GM19043 (cell line): ENCODE data around the gene SH2D3A.

Source experiments
- ATAC-seq: cut with Tn5 transposase; IDR thresholded peaks from one replicate; pipeline ENCODE4 v1.9.1; 2021; ENCODE audit warnings: low read depth; ENCODE audit not compliant: unreplicated experiment

SH2D3A gene

DNA sequence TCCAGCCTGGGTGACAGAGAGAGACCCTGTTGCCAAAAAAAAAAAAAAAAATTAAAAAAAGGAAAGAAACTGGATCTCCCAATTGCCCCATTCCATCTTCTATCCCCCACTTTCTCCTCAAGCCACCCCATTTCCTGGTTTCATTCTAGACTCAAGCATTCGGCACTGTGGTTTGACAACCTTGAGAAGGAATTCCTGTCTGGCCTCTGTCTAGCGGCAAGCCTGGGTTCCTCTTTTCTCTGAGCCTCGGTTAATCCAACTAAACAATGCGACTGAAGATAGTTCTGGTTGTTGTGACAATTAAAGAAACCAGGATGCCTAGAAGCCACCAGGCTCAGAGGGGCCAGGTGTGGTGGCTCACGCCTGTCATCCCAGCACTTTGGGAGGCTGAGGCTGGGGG is 43.5 kb downstream of the SH2D3A start:
- no peak for ATAC-seq

GRCh38 chr19:6723108-6723618 is 44.1 kb downstream of the SH2D3A start:
- no peak for ATAC-seq

GRCh38 chr19:6721773-6722172 is 45.5 kb downstream of the SH2D3A start:
- ATAC-seq: no peak

DNA sequence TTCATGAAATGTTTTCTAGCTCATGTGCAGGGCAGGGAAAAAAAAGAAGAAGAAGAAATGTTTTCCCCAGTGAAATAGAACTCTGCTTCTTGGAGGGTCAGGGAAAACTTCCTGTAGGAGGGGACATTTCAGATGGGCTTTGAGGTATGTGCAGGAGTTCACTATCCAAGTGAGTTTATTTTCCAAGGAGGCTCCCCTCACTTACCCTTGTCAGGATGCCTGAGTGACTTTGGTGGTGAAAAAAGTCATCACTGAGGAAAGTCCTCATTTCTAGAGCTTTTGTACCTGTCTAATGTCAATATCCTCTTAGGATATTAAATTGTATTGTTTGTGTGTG is 46.1 kb downstream of the SH2D3A start:
- no peak for ATAC-seq

DNA sequence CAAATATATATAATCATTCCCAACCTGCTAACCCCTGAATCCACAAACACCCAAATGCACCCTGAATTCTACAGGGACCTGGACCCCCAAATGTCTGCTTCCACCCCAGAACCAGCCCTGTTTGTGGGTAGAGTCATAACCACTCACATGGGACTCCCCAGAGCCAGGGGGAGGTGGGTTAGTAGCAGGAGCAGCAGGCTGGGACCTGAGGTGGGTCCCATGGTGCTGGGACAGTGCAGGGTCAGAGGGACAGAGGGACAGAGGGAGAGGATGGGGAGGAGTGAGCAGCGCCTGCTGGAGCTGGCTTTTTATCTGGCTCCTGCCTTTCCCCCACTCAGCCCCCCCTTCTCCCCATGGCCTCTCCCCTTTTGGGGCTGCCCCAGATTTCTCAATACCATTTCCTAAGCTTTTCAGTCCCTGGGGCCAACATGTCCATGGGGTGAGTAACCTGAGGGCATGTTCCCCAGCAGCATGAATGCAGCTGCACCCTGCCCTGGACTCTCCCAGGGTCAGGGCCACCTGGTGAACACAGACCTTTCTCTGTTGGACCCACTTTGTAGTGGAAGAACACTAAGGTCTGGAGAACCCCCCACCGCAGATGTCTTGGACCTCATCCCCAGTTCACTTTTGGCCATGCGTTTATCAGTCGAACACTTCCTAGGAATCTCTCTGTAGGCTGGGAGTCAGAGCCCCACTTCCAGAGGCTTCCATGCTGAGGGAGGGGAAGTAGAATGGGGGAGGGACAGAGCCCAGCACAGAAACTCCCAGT is 46.7 kb downstream of the SH2D3A start, which contains the start of gene C3:
TSS of gene C3 (minus strand) at position 282 of the 769 bp plus-strand sequence. CDS start at position 221, 61 bp downstream.
- ATAC-seq: no peak

DNA sequence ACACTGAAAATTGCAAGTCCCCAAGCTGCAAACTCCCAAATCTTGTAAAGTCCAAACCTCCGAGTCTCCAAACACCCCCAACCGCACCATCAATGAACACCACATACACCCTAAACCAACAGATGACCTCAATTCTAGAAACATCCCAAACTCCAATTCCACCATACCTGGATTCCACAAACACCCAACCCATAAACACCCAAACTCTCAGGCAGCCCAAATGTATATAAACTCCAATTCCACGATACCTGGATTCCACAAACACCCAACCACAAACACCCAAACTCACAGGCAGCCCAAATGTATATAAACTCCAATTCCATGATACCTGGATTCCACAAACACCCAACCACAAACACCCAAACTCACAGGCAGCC is 47.3 kb downstream of the SH2D3A start:
- no peak for ATAC-seq

- no peak for ATAC-seq
Observed at GRCh38 chr19:6719540-6719861, 47.7 kb downstream of the SH2D3A start.

DNA sequence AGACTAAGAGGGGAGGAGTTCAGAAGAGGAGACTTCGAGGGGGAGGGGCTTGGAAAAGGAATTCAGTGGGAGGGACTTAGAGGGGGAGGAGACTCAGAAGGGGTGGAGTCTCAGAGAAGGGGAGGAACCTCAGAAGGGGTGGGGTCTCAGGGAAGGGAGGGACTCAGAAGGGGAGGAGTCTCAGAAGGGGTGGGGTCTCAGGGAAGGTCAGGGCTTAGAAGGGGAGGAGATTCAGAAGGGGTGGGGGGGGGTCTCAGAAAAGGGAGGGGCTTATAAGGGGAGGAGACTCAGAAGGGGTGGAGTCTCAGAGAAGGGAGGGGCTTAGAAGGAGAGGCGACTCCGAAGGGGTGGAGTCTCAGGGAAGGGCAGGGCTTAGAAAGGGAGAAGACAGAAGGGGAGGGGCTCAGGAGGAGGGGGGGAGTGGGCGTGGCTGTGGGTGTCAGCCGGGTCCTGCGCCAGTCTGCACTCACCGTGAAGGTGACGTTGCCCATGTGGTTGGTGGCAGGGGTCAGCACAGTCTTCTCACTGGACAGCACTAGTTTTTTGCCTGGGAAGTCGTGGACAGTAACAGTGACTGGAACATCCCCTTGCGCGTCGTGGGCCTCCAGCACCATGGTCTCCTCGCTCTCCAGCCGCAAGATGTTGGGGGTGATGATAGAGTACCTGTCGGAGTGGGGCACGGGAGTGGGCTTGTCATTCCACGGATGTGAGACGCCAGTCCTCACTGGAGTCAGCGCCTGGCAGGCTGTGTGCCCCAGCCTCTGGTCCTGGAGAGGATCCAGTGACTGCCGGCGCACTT is 48.3 kb downstream of the SH2D3A start:
- ATAC-seq: no peak

GRCh38 chr19:6718111-6718740 is 49.0 kb downstream of the SH2D3A start:
- ATAC-seq: no peak

DNA sequence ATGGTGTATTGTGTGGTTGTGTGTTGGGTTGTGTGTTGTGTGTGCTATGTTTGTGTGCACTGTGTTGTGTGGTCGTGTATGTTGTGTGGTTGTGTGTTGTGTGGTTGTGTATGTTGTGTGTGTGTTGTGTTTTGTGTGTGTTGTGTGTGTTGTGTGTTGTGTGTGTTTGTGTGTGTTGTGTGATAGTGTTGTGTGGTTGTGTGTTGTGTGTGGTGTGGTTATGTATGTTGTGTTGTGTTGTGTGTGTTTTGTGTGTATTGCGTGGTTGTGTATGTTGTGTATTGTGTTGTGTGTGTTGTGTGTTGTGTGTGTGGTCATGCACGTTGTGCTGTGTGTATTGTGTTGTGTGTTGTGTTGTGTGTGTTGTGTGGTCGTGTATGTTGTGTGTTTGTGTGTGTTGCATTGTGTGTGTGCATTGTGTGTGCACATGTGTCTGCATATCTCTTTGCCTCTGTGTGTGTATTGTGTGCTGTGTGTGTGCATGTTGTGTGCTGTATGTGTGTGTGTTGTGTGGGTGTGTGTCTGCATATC is 49.7 kb downstream of the SH2D3A start:
- ATAC-seq: no peak

DNA sequence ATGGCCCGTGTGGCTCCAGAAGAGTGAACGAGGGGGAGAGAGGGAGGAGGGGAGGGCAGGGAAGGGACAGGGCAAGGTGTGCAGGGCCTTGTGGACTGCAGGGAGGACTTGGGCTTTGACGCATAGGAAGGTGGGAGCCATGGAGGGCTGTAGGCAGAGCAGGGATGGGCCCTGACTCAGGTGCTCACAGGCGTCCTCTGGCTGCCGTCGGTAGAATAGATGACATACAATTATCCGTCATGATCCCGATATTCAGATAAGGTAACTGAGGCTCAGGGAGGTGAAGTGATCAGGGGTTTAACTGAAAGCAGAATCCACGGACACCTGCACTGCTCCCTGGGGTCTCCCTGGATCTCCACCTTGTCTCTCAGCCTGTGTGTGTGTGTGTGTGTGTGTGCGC is 50.2 kb downstream of the SH2D3A start:
- no peak for ATAC-seq

- ATAC-seq: no peak
Observed at GRCh38 chr19:6716610-6716970, 50.6 kb downstream of the SH2D3A start.

- ATAC-seq: no peak
Observed at GRCh38 chr19:6714749-6715555, 52.3 kb downstream of the SH2D3A start.

GRCh38 chr19:6713773-6714692 is 53.2 kb downstream of the SH2D3A start:
- no peak for ATAC-seq

GRCh38 chr19:6712692-6713670 is 54.3 kb downstream of the SH2D3A start:
- ATAC-seq: no peak

- no peak for ATAC-seq
Observed at GRCh38 chr19:6712231-6712630, 55.0 kb downstream of the SH2D3A start.

- ATAC-seq: no peak
Observed at GRCh38 chr19:6711605-6712004, 55.6 kb downstream of the SH2D3A start.

- ATAC-seq: no peak
Observed at GRCh38 chr19:6711078-6711361, 56.2 kb downstream of the SH2D3A start.
